Measurements from ENCODE around the gene MAP3K7.
"Not testable (repeated sequence)": the region's sequence is repeated elsewhere in the genome, so short reads cannot be mapped to it uniquely, and the experiment has no call there.

The MAP3K7 gene

DNA sequence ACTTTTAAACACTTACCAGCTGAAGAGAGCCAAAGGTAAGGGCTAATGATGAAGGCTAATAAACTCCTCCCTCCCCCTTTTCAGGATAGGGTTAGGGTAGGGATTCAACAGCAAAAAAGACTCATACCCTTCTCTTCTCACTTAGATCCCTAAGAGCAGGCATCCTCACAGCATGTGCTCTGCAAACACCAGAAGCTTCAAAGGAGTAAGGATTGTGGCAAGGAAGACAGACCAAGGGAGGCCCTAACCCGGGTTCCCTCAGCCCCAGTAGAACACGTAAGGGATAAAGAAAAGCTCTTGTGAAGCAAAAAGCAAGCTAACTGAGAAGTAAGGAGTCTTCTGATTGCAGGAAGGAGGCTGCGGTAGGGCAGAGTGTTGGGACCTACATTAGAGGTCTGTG, 11.6 kb downstream of the MAP3K7 start:
- no peak for DNase-seq

DNA sequence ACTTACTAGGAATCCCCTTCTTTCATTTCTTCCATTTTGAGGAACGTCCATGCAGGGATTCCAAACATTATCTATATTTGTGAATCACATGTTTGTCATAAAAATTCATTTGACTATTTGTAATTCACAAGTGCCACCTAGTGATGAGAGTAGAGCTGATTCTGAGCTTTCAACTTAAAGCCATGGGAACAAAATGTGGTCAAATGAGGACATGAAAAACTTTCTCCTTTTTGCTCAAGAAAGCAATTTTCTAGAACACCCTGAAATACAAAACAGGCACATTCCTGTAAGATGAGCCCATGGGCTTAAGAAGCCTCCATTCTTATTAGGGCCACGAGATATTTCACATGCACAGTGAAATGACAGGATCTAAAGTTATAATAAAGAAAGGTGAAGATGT, 12.3 kb downstream of the MAP3K7 start:
- no peak for DNase-seq

DNA sequence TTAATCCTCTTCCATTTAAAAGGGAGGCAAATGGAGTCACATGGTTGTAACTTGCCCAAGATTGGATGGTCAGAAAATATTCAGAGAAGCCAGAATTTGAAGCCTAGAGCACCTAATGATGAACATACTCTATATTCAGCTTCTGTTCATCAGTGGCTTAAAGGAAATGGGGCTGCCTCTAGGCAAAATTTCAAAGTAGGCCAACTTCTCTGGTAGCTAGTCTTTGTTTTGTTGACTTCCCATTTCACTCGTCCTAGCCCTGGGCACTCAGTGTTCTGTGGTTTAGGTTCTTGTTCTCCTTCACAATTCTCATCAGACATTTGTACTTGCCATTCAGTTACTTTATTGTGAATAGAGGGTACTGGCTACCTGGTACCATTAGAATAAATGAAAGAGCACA, 13.2 kb downstream of the MAP3K7 start:
- DNase-seq = no peak

DNA sequence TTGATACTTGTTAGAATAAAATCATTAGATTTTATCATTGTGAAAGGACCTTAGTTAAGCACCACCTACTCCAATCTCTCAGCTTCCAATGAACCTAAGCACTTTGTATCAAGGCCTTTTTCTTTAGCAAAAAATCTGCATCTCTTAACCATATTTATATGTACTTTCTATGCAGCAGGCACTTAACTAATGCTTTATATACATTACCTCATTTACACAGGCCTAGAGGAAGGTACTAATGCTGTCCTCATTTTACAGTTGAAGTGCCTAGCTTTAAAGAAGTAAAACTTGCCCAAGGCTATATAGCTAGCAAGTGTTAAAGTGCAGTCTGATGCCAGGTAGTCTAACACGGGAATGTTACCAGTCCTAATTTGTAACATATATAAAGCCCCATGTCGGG, 14.0 kb downstream of the MAP3K7 start:
- DNase-seq = no peak

DNA sequence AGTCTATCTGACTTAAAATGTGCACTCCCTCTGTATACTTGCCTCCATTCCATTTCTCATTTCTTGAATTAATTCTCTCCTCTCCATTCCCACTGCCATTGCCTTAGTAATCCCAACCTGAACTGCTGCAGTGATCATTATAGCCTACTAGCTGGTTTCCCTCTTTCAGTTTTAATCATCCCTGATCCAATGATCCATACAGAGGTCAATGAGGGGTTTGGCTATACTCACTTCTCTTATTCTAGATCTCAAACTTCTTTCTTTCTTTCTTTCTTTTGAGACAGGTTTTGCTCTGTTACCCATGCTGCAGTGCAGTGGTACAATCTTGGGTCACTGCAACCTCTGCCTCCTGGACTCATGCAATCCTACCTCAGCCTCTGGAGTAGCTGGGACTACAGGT, 17.6 kb downstream of the MAP3K7 start:
- DNase-seq = no peak

DNA sequence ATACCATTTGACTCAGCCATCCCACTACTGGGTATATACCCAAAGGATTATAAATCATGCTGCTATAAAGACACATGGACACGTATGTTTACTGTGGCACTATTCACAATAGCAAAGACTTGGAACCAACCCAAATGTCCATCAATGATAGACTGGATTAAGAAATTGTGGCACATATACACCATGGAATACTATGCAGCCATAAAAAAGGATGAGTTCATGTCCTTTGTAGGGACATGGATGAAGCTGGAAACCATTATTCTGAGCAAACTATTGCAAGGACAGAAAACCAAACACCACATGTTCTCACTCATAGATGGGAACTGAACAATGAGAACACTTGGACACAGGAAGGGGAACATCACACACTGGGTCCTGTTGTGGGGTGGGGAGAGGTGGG, 19.2 kb downstream of the MAP3K7 start:
- not testable (repeated sequence) for DNase-seq

DNA sequence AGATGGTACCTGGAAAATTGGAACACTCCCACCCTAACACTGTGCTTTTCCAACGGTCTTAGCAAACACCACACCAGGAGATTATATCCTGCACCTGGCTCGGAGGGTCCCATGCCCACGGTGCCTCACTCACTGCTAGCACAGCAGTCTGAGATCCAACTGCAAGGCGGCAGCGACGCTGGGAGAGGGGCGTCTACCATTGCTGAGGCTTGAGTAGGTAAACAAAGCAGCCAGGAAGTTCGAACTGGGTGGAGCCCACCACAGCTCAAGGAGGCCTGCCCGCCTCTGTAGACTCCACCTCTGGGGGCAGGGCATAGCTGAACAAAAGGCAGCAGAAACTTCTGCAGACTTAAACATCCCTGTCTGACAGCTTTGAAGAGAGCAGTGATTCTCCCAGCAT, 24.5 kb downstream of the MAP3K7 start:
- not testable (repeated sequence) for DNase-seq

DNA sequence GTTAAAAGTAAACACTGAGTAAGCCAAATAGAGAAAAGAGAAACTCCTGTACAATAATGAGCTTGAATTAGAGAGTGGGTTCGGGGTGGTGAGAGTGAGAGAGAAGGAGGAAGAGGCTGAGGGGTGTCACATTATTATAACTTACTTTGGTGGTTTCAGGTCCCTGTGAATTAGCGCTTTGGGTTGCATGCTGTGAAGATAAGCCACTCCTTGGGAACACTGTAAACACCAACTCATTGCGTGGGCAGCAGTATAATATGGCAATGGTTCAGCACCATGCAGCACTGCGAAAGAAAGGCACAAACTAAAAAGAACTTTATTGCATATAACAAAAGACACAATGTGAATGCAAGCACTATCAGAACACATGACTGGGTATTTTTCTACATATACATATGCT, 26.9 kb downstream of the MAP3K7 start:
- no peak for DNase-seq

DNA sequence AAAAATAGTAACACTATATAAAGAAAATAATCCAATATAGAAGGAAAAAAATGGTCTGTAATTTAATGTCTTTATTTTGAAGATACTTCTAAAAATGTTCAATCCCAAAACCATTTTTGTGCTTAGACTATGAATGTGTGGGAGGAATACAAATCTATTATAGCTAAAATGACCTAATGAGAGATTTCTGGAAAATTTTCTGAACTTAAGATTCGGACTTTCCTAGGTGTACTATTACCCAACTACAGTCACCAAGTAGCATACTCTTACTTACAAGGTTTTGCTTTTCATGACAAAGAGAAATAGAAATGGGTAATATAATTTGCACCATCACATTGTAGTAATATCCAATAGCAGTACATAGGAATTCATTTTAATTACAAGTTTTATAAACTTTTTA, 29.9 kb downstream of the MAP3K7 start:
- no peak for DNase-seq

DNA sequence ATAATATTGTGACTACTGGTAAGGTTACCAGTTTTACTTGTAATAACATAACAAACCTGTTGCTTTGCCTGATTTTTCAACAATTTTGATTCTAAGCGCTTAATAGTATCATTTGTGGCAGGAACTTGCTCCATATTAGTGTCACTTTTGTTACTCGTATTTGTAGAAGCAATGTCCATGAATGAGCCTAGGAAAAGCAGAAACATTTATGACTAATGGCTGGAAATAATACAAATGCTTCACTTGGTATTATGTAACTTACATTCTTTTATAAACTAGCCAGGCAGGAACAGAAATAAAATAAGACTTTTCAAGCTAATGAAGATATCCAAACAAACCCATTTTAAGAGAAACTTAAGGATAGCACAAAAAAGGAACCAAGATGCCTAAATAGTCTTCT, 38.9 kb downstream of the MAP3K7 start:
- no peak for DNase-seq

DNA sequence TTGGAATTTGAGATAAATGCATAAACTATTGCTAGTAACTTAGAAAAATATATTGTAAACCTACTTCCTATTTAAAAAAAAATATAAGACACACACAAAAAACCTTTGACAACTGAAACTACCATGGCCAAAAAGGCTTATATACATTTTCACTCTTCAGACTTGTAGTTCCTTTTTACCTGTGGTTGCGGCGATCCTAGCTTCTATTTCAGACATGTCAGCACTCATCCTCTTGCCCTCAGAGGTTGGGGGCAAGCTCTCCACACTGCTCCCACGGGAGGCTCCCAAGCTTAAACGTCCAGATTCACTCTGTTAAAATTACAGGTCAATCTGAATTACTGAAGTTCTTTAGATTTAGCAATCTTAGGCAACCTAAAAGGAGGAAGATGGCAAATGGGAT, 39.8 kb downstream of the MAP3K7 start:
- no peak for DNase-seq

DNA sequence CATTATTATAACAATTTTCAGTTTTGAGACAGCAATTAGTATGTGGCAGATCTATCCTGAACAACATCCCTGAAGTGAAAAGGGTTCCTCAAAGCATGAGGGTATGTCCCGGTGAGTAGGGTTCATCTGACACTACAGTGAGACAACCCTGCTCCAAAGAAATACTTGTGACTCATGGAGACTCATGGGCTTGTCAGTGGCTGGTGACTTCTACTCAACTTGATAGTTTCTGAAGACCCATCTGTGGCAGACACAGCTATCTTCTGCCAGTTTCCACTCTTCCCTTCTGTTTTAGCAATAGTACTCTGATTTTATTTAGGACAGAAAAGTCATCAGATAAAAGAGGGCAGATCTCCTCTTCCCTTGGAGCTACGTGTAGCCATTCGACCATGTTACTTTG, 41.4 kb downstream of the MAP3K7 start:
- DNase-seq = no peak

DNA sequence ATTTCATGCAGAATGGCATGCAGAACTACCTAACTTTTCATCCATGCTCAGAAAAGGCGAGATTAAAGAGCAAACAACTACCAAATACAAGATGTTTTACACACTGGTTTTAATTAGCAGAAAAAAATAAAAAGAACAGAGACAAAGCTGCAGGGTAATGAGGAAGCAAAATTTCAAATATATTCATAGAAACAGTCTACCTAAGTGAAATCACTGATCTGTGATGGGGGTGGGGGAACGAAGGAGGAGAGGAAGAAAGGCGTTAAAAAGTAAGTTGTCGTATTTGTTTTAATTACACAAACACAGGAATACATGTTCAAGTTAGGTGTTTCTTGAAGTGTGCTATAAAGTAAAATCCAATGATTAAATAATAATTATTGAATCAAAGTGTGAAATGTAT, 42.1 kb downstream of the MAP3K7 start:
- no peak for DNase-seq

DNA sequence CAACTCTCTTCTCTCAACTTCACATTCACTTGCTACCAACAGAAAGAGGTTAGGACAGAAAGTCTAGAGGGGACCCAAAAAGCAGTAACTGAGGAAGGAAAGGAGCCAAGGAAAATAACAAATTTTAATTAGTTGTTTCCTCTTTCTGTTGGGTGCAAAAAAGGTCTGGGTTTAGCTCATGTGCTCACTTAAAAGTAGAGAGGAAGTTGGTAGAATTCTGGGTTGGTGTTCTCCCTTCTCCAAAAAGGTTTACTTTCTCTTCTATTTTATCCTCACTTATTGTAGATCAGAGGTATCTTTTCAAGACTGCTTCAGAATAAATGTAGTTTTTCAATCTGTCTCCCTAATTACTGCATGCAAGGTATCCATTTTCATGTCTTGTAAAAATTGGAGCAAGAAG, 42.8 kb downstream of the MAP3K7 start:
- no peak for DNase-seq

DNA sequence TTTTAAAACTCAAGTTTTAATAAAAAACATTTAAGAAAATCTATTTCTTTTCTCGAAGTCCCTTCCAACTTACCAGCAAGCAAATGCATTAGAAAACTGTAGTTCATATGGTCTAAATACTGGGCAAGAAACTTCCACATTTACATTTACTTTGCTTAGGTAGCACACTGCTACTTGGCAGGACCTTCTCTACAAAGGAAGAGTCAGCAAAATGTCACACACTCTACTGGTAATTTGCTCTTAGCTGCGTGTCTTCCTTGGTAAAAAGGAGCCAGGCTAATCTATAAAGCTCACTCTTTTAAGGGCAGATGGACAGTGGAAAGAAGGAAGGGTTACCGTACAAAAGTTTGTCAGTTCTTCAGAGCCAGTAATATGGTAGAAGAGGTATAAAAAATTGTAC, 45.7 kb downstream of the MAP3K7 start:
- no peak for DNase-seq

DNA sequence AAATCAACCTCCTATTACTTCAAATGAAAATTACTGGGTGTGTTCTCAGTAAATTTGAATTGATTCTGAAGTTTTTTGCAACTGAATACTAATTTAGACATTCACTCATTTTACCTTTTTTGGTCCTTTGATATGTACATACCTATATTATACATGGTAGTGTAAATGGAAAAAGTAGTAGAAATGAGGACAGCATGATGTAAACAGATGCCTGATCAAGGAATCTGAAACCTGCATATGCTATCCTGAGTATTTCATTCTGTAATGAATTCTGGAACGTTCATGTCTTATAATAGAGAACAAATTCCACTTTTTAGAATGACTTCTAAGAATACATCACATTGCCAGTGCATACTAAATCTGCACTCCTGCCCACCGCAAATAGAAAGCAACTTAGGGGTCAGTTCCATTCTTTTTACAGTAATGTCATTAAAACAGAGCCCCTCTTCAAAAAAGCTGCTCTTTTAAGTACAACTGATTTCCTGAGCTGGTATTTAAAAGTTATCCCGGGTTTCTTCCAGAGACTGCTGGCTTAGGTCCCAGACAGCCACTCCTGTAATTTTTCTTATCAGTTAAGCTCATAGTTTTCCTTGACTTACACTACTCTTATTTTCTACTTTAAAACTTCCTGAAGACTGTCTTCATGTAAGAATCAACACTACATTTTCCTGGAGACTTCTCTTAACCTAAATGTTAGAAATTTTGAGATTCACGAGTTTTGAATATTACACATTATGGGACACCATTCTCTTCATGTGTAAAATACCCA, 48.4 kb downstream of the MAP3K7 start:
- no peak for DNase-seq

DNA sequence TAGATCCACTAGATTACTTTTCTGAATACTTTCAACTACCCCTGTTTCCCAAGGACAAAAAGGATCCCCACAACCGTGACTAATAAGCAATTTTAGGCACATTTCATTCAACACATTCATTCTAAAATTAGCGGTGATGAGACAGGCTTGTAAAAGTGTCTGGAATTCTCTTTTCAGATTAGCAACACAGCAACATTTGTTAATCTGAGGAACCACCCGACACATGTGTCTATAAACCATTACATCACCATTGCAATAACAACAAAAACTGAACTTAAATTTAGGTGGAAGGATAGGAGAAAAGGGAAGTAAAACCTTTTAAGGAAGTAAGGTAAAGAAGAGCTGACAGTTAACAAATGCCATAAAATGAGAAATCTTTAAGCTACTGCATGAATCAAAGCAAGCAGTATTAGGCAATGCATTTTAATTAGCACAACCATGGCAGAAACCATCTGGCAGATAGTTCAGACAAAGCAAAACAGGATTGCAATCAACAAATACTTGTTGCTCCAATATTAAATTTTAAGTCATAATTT, 49.1 kb downstream of the MAP3K7 start:
- DNase-seq = no peak

DNA sequence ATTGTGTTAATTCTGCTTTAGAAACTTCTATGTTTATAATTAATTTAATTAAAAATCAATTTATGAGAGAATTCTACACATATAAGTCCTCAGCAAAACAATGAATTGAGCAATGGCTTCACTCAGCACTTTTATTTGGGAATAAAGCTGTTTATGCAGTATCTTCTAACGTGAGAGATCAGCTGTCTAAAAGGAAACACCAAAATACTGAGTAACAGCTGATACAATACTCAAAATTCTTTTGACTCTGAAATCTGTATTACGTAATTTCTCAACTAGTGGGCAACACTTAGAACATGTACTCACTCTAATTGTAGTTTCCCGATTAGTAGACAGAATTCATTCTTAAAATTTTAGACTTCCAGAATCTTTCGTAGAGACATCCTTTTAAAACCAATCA, 49.8 kb downstream of the MAP3K7 start:
- DNase-seq = no peak

DNA sequence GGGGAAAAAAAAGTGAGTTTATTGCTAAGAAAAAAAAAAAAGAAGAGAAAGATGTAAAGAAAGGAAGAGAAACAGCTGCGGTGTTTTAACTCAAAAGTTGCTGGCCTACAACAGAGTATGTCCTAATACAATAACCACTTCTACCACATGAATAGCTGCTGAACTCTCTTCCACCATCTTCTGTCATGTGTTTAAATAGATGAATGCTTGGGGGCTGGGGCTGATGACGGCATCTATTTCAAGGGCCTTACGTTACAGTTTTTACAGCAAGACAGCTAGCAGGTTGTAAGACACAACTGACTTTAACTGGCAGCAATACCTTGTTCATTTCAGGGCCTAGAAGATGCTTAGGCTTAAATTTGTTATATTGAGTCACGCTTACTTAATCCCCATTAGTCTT, 50.4 kb downstream of the MAP3K7 start:
- no peak for DNase-seq

DNA sequence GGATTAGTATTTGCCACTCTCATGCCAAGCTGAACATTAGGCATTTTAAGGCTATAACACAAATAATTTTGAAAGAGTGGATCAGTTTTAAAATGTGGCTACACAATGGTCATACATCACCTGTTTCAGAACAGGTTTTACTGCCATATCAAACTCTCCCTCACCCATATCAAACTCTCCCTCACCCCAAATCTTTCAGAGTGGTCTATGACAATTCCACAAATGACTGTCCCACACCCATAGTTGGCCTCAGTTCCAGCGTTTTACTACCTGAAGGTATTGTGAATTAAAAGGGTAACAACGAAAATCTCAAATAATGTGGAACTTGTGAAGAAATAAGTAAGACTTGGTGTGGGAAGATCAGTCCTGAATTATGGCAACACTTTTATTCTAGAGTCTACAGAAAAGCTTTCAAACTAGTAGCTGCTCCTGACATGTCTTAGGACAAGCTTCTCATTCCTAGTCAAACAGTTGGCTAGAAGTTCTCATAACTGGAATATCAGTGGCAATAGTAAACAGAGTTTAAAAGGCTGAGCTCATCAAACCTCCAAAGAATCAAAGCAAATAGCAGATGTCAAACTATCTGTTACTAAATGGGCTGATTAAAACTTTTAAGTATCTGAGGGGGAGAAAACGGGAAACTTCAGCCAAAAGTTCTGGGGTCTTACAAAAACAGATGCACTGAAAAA, 52.4 kb downstream of the MAP3K7 start:
- DNase-seq = no peak

DNA sequence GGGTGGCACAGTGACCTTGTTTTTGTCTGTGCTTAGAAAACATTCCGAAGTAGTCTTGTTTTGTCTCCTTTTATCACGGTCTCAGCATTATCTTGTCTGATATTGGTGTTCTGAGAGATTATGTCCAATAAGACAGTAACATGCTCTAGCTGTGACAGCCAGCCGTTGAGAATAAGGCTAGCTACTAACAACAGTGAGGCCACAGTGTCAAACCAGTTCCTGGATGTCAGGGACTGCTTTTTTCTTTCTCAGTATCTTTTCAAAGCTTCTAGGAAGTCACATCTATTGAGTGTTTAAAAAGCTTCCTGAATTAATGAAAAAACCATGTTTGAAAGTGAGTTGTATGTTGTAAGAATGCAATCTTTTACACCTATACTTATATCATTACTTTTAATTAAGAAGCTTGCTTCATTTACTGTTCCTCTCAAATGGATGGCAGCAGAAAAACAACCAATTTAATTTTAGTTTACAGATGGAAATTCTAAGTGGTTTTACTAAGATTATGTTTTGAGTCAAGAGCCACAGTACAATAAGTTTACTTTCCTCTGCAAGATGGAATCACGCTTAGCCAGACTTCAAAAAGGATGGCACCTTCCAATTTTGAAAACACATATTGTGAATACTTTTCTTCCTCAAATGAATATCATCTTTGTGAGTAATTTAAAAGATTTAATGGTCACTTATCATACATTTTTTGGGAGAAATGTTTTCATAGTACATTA, 53.1 kb downstream of the MAP3K7 start:
- DNase-seq = no peak

DNA sequence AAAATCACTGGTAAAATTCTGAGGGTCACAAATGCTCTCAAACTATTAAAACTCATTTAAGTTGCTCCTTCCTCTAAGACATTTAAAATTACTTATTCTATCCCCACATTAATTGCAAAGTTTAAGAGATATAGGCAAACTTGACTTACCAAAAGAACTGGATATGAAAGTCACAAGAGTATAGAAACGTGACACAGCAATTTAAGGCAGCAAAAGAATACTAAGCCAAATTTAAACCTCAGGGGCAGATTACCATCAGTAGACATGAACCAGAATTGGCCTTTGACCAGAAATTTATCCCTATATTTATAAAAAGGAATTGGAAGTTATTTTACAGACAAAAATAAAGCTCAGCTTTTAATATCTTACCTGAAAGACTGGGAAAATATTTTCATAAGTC, 56.0 kb downstream of the MAP3K7 start:
- DNase-seq = no peak

DNA sequence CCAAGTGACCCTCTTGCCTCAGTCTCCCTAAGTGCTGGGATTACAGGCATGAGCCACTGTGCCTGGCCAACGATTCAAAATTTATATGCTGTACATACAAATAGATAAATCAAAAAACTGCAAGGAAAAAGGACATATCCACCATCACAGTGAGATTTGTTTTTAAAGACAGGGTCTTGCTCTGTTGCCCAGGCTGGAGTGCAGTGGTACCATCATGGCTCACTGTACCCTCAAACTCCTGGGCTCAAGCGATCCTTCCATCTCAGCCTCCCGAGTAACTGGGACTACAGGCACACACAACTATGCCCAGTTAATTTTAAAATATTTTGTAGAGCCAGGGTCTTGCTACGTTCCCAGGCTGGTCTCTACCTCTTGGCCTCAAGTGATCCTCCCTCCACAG, 61.5 kb downstream of the MAP3K7 start:
- DNase-seq = no peak

DNA sequence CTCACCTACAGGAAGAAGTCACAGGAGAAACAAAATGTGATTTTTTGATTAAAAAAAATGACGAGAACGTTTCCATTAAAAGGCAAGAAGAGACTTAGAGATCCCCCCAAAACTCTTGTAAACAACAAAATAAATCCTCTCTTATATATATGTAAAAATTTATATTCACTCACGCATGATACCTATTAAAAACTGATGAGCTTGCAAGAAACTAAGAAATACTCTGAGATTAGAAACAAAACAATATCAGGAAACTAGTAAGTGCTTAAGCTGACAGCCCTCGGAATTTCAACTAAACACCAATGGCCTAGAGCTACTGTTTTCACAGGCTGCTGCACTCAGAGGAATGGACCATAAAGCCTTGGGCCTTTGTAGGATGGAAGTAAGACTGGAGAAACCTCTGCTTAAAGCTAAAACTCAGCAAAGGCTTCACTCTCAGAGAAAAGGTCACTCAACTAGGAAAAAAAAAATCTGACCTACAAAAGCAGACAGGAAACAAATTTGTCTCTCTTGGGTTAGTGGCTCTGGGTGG, 63.0 kb downstream of the MAP3K7 start:
- DNase-seq = no peak
